NT2/D1 (cell line): Measurements from ENCODE around the gene CDRT4.

ENCODE experiments used
- SUZ12 ChIP-seq: IDR thresholded peaks from 2 replicates; pipeline ENCODE4 v1.6.1; 2011; ENCODE audit not compliant: insufficient read length, insufficient read depth; ENCODE audit errors: extremely low read depth
- YY1 ChIP-seq: IDR thresholded peaks from 2 replicates; pipeline ENCODE4 v1.6.1; 2011; ENCODE audit not compliant: insufficient read length, insufficient read depth
- ZNF274 ChIP-seq: IDR thresholded peaks from 2 replicates; pipeline ENCODE4 v1.6.1; 2011; ENCODE audit warnings: mild to moderate bottlenecking, low read depth, low read length

GRCh38 chr17:15395091-15395490 lies 72.3 kb downstream of the CDRT4 start:
- TF ChIP-seq ZNF274 (no peak), SUZ12 (no peak), YY1 (no peak)
